Pancreas (tissue), 10 donors: ENCODE data around the gene ERCC6. TPM values are rescaled to one million over a fixed set of nuclear protein-coding genes. Genes with fewer than 3 reads are reported as not detected.

Experiments
- ATAC-seq, 4 donors: fragments of 200-7000 bp; cut with Tn5 transposase; one replicate each; pipeline versions ENCODE4 v1.8.0 to v1.9.1; 2020; ENCODE audit warnings: mild to moderate bottlenecking in 4 of 4, moderate library complexity in 4 of 4
- DNase-seq, 6 donors: peaks; one replicate each; pipeline ENCODE4 v3.0.0-alpha.2; 2020
- FAIRE-seq: peaks from 2 replicates; lab custom pipeline; 2012; peaks lifted over from hg19 to GRCh38; lab: Jason Lieb, UNC
- H3K27ac ChIP-seq, 4 donors: fragments of 200-600 bp; sonication (generic); 1 replicate in 3 of 4; 2 replicates in 1 of 4; pipeline versions ENCODE4 v1.5.0 to v1.8.0; 2020
- H3K27me3 ChIP-seq, 4 donors: fragments of 200-600 bp; one replicate each; pipeline ENCODE4 v1.8.0; 2021
- H3K36me3 ChIP-seq, 3 donors: fragments of 200-600 bp; sonication (generic) in 1 of 3; one replicate each; pipeline versions ENCODE4 v1.5.0 to v1.8.0; 2020 to 2021
- H3K4me1 ChIP-seq, 3 donors: fragments of 200-600 bp; one replicate each; pipeline ENCODE4 v1.8.0; 2021
- H3K4me3 ChIP-seq, 4 donors: fragments of 200-600 bp; sonication (generic) in 2 of 4; one replicate each; pipeline versions ENCODE4 v1.5.0 to v1.8.0; 2020 to 2021
- H3K9me3 ChIP-seq, 4 donors: fragments of 200-600 bp; one replicate each; pipeline ENCODE4 v1.8.0; 2021
- WGBS, 2 donors: extraction: QIAGEN DNeasy Blood & Tissue Kit; methylation state at CpG; one replicate each; pipeline ENCODE4 v1.1.7; 2013; 5-methylcytosine and 5-hydroxymethylcytosine counted together
- intact Hi-C, 3 donors: fragments of 100-400 bp; cut with DNase I; formaldehyde crosslinking; loops; one replicate each; pipeline versions ENCODE4 v1.11.1 to v1.14.2; 2022
- polyA plus RNA-seq, 2 donors: library from polyadenylated mRNA; stranded (reverse); fragments of 200-250 nt; gene quantifications; one replicate each; pipeline ENCODE4 v1.2.3, GENCODE V29; 2013
- total RNA-seq, 6 donors: library from RNA; stranded (reverse); fragmentation: NEBNext Ultra II Directional in 4 of 6; extraction: Animal tissue kit (Norgen Biotek cat#: 25700) in 4 of 6; gene quantifications; one replicate each; pipeline versions ENCODE4 v1.2.1 to v1.2.4, GENCODE V29; 2021 to 2023
- TF ChIP-seq, protein P1 (sequence below), 4 donors: fragments of 200-600 bp; sonication (generic) in 3 of 4; IDR thresholded peaks; one replicate each; pipeline versions ENCODE4 v1.5.0 to v1.8.0; 2021; ENCODE audit warnings: antibody characterized with exemption in 4 of 4
- donor health status: healthy with polysubstance abuse.
- donor health status: DM: no; HTN: no; CAD: no; lungs with moderate emphysema.
- donor health status: DM: no; HTN: no; CAD: no.
- donor health status: control.
- donor health status: control.
- donor health status: Bipolar disorder and iron deficiency.
- donor health status: DM: yes; HTN: yes; CAD: no.
- donor health status: DM: no; HTN: no; CAD: no.
- donor health status: DM: no; HTN: no; CAD: no.
- donor health status: DM: yes; HTN: yes; CAD: no.

ERCC6 gene
- total and polyA plus RNA-seq, 8 donors: 3.8 to 20.0 (median 15.3) TPM

DNA sequence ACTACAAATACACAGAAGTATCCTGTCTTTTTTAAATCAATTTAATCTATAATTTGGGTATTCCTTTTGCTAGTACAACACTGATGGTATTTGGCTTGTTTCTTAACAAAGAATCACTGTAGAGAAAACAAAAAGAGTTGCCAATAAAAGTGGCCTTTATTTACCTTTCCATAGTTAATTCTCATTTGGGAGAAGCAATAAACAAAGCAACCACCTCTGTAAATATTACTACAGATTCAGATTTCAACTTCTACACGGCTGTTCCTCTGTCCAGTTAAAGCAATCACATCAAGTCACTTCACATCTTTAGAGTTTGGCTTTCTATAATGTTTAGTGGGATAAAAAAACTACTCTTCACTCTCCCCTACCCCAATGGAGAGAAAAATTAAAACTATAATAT, 34.4 kb downstream of the ERCC6 start:
- DNase-seq (no peak), ATAC-seq (no peak), FAIRE-seq (no peak)
- Histone ChIP-seq H3K27me3 (no peaks in the 10 kb centered on the region), H3K4me1 (peaks cover 0 to 5% (median 0%) of the 10 kb centered on the region in 3 donors), H3K9me3 (no peaks in the 10 kb centered on the region), H3K36me3 (no peaks in the 10 kb centered on the region), H3K27ac (no peak overlapping the region), H3K4me3 (no peak overlapping the region)
- intact Hi-C loops: no loop called here
- 30 to 32% methylated on average over 1 of the region's 1 CpG for WGBS, 2 donors
- TF ChIP-seq, protein P1, sequence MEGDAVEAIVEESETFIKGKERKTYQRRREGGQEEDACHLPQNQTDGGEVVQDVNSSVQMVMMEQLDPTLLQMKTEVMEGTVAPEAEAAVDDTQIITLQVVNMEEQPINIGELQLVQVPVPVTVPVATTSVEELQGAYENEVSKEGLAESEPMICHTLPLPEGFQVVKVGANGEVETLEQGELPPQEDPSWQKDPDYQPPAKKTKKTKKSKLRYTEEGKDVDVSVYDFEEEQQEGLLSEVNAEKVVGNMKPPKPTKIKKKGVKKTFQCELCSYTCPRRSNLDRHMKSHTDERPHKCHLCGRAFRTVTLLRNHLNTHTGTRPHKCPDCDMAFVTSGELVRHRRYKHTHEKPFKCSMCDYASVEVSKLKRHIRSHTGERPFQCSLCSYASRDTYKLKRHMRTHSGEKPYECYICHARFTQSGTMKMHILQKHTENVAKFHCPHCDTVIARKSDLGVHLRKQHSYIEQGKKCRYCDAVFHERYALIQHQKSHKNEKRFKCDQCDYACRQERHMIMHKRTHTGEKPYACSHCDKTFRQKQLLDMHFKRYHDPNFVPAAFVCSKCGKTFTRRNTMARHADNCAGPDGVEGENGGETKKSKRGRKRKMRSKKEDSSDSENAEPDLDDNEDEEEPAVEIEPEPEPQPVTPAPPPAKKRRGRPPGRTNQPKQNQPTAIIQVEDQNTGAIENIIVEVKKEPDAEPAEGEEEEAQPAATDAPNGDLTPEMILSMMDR (IDR thresholded peaks at IDR 0.05): no peak

DNA sequence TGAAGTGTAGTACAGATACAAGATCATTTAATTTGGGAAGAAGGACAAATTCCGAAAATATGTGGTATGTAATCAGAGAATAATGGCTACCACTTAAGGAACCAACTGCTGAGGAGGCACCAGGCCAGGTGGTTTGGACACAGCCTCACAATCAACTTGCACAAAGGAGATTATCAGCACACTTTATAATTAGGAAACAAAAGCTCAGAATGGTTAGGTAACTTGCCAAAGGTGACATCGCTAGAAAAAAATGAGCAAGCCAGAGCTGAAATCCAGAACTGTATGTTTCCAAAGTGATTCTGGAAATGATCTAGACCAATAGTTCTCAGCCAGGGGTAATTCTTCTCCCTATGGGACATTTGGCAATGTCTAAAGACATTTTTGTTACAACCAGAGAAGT, 36.6 kb downstream of the ERCC6 start:
- intact Hi-C loops: no loop called here
- Histone ChIP-seq H3K36me3 (no peaks in the 10 kb centered on the region), H3K27me3 (no peaks in the 10 kb centered on the region), H3K4me3 (no peak overlapping the region), H3K4me1 (peaks cover 0 to 5% (median 0%) of the 10 kb centered on the region in 3 donors), H3K9me3 (no peaks in the 10 kb centered on the region), H3K27ac (no peak overlapping the region)
- peak in 1 of 4 donors; percentile 15 for ATAC-seq
- no peak for DNase-seq
- FAIRE-seq: no peak
- TF ChIP-seq, protein P1 (IDR thresholded peaks at IDR 0.05): no peak
- 84 to 93% methylated on average over 2 of the region's 2 CpGs for WGBS, 2 donors

DNA sequence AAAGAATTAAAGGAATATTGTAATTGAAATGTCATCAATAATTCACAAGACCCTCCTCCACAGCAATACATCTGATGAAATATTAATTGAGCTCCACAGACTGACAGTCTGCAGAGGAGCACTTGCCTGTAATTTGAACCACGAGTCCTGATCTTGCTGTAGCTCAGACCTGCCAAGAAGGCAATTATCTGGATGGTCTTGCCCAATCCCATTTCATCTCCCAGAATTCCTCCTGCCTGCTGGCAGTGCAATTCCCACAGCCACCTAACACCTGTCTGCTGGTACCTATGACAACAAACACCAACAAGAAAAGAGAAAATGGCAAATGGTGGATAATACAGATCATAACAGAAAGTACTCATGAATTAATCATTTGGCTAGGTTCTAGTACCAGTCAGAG, 38.5 kb downstream of the ERCC6 start:
- TF ChIP-seq, protein P1 (IDR thresholded peaks at IDR 0.05): no peak
- Histone ChIP-seq H3K27ac (no peak overlapping the region), H3K4me3 (no peak overlapping the region), H3K9me3 (no peaks in the 10 kb centered on the region), H3K27me3 (no peaks in the 10 kb centered on the region), H3K4me1 (peaks cover 0 to 5% (median 0%) of the 10 kb centered on the region in 3 donors), H3K36me3 (no peaks in the 10 kb centered on the region)
- intact Hi-C loops: no loop called here
- 32 to 45% methylated on average over 1 of the region's 1 CpG for WGBS, 2 donors
- no peak for FAIRE-seq
- ATAC-seq: peak; percentile 70 to 95 (median 82)
- peak in 3 of 6 donors; percentile 30 to 40 (median 38) for DNase-seq

DNA sequence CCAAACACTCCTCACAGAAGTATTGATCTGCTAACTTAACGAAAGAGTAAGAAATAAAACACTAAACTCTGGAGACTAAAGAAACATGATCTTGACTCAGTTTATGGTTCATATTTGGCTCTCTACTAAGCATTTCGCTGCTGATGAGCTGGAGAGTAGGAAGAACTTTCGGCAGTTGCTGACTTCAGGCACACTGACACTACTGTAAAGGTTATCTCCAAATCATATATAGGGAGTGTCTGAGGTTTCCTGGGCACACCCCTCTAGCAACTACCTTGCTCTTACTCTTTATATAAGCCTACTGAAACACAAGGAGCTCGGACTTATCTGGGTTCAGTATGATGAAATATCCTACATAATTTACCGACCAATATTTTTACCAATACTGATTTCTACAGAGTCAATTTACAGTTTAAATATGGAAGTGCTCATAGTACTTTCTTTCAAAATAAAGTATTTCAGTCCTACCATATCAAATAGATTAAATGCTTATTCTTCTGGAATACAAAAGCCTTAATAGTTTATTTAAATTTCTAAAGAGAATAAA, 39.5 kb downstream of the ERCC6 start:
- TF ChIP-seq, protein P1 (IDR thresholded peaks at IDR 0.05): no peak
- Histone ChIP-seq H3K9me3 (no peaks in the 10 kb centered on the region), H3K4me1 (peaks cover 0 to 5% (median 0%) of the 10 kb centered on the region in 3 donors), H3K36me3 (no peaks in the 10 kb centered on the region), H3K27ac (no peak overlapping the region), H3K4me3 (no peak overlapping the region), H3K27me3 (no peaks in the 10 kb centered on the region)
- ATAC-seq (no peak), FAIRE-seq (no peak), DNase-seq (no peak)
- intact Hi-C loops: no loop called here
- WGBS, 2 donors: 95 to 97% methylated on average over 5 of the region's 5 CpGs

DNA sequence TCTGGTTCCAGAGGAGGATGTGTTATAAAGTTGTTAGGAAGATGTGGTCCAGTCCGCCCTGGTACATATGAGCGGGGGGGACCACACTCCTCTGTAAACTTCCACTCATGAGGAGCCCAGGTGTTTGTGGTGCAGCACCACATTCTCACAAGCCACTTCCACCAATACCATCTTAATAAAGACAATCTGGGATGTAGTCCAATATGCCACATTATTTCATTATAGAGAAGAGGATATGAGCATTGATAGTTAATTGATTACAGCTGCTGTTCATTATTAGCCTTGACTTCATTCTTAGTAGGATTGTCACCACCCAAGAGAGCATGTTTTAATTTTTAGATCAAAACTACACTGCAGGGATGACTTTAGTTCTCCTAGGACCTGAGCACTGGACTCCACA, 40.5 kb downstream of the ERCC6 start:
- Histone ChIP-seq H3K27me3 (no peaks in the 10 kb centered on the region), H3K4me1 (peaks cover 0 to 5% (median 0%) of the 10 kb centered on the region in 3 donors), H3K36me3 (no peaks in the 10 kb centered on the region), H3K4me3 (no peak overlapping the region), H3K9me3 (no peaks in the 10 kb centered on the region), H3K27ac (no peak overlapping the region)
- TF ChIP-seq, protein P1 (IDR thresholded peaks at IDR 0.05): no peak
- intact Hi-C loops: no loop called here
- WGBS, 2 donors: 93 to 99% methylated on average over 2 of the region's 2 CpGs
- FAIRE-seq: no peak
- no peak for DNase-seq
- no peak for ATAC-seq
